ENCODE data around the gene ST8SIA6.
"Not testable (repeated sequence)": the region's sequence is repeated elsewhere in the genome, so short reads cannot be mapped to it uniquely, and the experiment has no call there.

The ST8SIA6 gene

DNA sequence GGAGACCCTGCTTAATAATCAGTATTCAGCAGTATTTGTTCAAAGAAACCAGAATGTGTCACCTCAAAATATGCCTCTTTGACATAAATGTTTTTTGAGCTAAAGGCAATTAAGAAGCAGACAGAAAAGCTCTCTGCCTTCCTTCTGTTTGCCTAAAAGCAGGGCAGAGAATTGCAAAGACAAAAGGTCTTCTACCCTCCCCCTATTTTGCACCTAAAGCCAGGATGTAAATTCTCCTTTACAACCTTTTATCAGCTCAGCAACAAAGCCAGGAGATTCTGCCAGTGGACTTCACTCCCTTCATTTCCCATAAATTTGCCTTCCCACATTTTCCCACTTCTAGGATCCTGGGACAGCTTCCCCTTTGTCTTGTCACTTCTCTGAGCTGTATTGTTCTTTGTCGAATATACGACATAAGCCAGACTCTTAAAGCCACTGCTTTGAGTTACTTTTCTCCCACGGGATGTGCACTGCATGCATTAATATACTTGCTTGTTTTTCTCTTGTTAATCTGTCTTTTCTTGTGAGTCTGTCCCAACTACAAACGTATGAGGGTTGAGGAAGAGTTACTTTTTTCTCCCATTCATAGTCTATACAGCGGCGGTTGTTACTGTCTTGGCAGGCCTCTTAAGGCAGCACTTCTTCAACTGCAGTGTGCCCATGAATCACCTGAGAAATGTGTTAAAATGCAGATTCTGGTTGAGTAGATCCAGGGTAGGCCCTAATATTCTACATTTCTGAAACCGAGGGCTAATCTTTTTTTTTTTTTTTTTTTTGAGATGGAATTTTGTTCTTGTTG lies 48.2 kb downstream of the ST8SIA6 start:
- Histone ChIP-seq H3K36me3 (ENCODE audit: control insufficient read depth, insufficient read depth, low read length) (no peaks in the 10 kb centered on the region), H2AFZ (no peak overlapping the region), H3K9me3 (ENCODE audit: control insufficient read depth, low read length) (no peaks in the 10 kb centered on the region), H3K9ac (no peak overlapping the region), H3K27ac (no peak overlapping the region), H3K27me3 (ENCODE audit: control insufficient read depth, insufficient read depth, low read length) (no peaks in the 10 kb centered on the region), H3K4me1 (no peaks in the 10 kb centered on the region), H3K4me2 (ENCODE audit: low read length) (no peak overlapping the region), H3K4me3 (ENCODE audit: low read depth, low read length) (no peak overlapping the region), H3K79me2 (no peaks in the 10 kb centered on the region)
- TF ChIP-seq, protein P1, sequence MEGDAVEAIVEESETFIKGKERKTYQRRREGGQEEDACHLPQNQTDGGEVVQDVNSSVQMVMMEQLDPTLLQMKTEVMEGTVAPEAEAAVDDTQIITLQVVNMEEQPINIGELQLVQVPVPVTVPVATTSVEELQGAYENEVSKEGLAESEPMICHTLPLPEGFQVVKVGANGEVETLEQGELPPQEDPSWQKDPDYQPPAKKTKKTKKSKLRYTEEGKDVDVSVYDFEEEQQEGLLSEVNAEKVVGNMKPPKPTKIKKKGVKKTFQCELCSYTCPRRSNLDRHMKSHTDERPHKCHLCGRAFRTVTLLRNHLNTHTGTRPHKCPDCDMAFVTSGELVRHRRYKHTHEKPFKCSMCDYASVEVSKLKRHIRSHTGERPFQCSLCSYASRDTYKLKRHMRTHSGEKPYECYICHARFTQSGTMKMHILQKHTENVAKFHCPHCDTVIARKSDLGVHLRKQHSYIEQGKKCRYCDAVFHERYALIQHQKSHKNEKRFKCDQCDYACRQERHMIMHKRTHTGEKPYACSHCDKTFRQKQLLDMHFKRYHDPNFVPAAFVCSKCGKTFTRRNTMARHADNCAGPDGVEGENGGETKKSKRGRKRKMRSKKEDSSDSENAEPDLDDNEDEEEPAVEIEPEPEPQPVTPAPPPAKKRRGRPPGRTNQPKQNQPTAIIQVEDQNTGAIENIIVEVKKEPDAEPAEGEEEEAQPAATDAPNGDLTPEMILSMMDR (IDR thresholded peaks at IDR 0.05) = no peak

DNA sequence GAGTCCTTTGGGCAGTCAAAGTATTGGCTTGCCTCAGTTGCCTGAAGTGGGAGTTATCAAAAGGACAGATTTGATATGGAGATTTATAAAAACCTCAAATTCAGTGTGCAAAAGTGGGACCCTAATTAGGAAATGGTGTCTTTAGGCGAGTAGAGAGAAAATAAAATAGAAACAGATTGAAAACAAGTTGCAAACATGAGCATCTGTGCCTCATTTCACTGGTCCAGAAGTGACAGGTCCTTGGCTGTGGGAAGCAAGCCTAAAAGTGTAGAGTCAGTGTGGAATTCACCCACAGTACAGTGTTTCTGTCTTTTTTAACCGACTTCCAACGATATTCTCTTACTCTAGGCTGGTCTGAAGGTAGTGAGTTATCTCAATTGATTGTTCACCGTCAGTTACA lies 51.2 kb downstream of the ST8SIA6 start:
- Histone ChIP-seq H2AFZ (no peak overlapping the region), H3K27ac (no peak overlapping the region), H3K9me3 (ENCODE audit: control insufficient read depth, low read length) (no peaks in the 10 kb centered on the region), H3K4me3 (ENCODE audit: low read depth, low read length) (no peak overlapping the region), H3K27me3 (ENCODE audit: control insufficient read depth, insufficient read depth, low read length) (no peaks in the 10 kb centered on the region), H3K9ac (no peak overlapping the region), H3K79me2 (no peaks in the 10 kb centered on the region), H3K4me2 (ENCODE audit: low read length) (no peak overlapping the region), H3K4me1 (no peaks in the 10 kb centered on the region), H3K36me3 (ENCODE audit: control insufficient read depth, insufficient read depth, low read length) (no peaks in the 10 kb centered on the region)
- TF ChIP-seq, protein P1 (IDR thresholded peaks at IDR 0.05) = no peak

- H3K4me3 ChIP-seq (ENCODE audit: low read depth, low read length); H3K36me3 ChIP-seq (ENCODE audit: control insufficient read depth, insufficient read depth, low read length); H3K9ac ChIP-seq; H3K4me1 ChIP-seq; H3K27ac ChIP-seq; H3K9me3 ChIP-seq (ENCODE audit: control insufficient read depth, low read length); H3K27me3 ChIP-seq (ENCODE audit: control insufficient read depth, insufficient read depth, low read length); H3K4me2 ChIP-seq (ENCODE audit: low read length); H2AFZ ChIP-seq; H3K79me2 ChIP-seq: not testable (repeated sequence)
Observed at GRCh38 chr10:17402040-17402439, 52.4 kb downstream of the ST8SIA6 start.

GRCh38 chr10:17396004-17396403 lies 58.4 kb downstream of the ST8SIA6 start:
- Histone ChIP-seq H3K4me2 (ENCODE audit: low read length) (no peak overlapping the region), H3K9ac (no peak overlapping the region), H3K9me3 (ENCODE audit: control insufficient read depth, low read length) (no peaks in the 10 kb centered on the region), H3K36me3 (ENCODE audit: control insufficient read depth, insufficient read depth, low read length) (no peaks in the 10 kb centered on the region), H2AFZ (no peak overlapping the region), H3K4me3 (ENCODE audit: low read depth, low read length) (no peak overlapping the region), H3K79me2 (no peaks in the 10 kb centered on the region), H3K4me1 (no peaks in the 10 kb centered on the region), H3K27me3 (ENCODE audit: control insufficient read depth, insufficient read depth, low read length) (no peaks in the 10 kb centered on the region), H3K27ac (no peak overlapping the region)
- TF ChIP-seq, protein P1 (IDR thresholded peaks at IDR 0.05) = no peak

DNA sequence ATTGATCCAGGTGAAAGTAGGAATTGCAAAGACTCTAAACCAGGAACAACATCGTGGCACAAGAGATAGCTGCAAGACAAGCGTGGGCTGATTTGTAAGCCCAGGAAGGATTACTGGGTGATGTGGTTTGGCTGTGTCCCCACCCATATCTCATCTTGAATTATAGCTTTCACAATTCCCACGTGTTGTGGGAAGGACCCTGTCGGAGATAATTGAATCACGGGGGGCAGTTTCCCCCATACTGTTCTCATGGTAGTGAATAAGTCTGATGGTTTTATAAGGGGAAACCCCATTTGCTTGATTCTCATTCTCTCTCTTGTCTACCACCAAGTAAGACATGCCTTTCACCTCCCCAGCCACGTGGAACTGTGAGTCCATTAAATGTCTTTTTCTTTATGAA lies 59.5 kb downstream of the ST8SIA6 start:
- Histone ChIP-seq H3K27ac (no peak overlapping the region), H3K9ac (no peak overlapping the region), H3K36me3 (ENCODE audit: control insufficient read depth, insufficient read depth, low read length) (no peaks in the 10 kb centered on the region), H3K9me3 (ENCODE audit: control insufficient read depth, low read length) (no peaks in the 10 kb centered on the region), H3K4me2 (ENCODE audit: low read length) (no peak overlapping the region), H3K27me3 (ENCODE audit: control insufficient read depth, insufficient read depth, low read length) (no peaks in the 10 kb centered on the region), H2AFZ (no peak overlapping the region), H3K4me1 (no peaks in the 10 kb centered on the region), H3K4me3 (ENCODE audit: low read depth, low read length) (no peak overlapping the region), H3K79me2 (no peaks in the 10 kb centered on the region)
- TF ChIP-seq, protein P1 (IDR thresholded peaks at IDR 0.05) = no peak
